ENCODE results near the gene TLE3.

- TF ChIP-seq CTCF (IDR thresholded peaks at IDR 0.05) (no peak), POLR2A (IDR thresholded peaks at IDR 0.05) (no peak)
These were observed 47.5 kb upstream of the TLE3 start for GRCh38 chr15:70145261-70145660.
